ENCODE measurements around the gene SEL1L.
"Not testable (repeated sequence)": the region's sequence is repeated elsewhere in the genome, so short reads cannot be mapped to it uniquely, and the experiment has no call there.

Gene SEL1L

GRCh38 chr14:81473456-81474147 lies 60.1 kb downstream of the SEL1L start:
- DNase-seq, result no peak

DNA sequence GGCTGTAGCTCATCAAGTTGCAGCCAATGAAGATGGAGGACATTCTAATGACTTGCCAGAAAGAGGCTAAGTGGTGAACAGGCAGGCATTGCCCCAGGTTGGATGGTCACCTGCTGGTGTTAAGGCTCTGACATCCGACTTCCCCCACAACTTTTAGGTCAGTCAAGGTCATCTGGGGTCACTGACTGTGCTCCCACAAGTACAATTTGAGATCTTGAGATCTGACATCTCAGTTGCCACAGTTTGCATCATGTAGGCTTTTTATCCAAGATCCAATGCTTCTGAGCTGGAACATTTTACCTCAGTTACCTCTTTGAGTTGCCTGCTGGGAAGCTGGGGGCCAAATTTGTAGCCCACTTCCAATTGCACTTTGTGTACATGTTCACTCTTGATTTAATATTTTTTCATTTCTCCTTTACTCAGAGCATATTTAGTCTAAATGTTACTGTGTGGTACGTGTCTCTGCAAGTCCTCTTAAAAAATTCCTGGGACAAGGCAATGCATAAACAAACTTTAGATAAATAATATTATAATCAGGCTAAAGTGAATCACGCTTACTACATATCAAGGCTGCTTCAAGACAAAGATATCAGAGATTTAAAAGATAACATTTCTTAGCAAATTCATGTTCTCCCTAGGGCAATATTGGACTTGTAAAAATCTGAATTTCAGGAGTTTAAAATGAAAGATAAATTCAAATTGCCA lies 61.4 kb downstream of the SEL1L start:
- no peak for DNase-seq

DNA sequence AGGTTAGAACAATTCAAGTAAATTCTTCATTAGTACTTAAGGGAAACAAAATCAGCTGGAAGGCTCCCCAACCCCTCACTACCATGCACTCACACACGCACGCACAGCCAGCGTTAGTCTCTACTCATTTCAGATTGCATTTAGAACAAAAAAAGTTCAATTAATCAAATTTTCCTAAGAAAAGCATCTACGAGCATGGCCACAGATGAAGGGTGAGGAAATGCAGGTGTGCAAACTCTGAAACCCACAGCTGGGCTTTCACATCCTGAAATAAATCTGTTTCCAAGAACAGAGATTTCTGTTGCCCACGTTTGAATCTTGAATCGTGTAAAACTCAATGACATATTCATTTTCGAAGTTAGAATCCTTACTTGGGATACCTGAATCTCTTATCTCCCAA lies 62.6 kb downstream of the SEL1L start:
- DNase-seq, result no peak

- DNase-seq, result not testable (repeated sequence)
Observed at GRCh38 chr14:81470557-81470826, 63.2 kb downstream of the SEL1L start.

GRCh38 chr14:81466854-81467253 lies 66.8 kb downstream of the SEL1L start:
- no peak for DNase-seq

DNA sequence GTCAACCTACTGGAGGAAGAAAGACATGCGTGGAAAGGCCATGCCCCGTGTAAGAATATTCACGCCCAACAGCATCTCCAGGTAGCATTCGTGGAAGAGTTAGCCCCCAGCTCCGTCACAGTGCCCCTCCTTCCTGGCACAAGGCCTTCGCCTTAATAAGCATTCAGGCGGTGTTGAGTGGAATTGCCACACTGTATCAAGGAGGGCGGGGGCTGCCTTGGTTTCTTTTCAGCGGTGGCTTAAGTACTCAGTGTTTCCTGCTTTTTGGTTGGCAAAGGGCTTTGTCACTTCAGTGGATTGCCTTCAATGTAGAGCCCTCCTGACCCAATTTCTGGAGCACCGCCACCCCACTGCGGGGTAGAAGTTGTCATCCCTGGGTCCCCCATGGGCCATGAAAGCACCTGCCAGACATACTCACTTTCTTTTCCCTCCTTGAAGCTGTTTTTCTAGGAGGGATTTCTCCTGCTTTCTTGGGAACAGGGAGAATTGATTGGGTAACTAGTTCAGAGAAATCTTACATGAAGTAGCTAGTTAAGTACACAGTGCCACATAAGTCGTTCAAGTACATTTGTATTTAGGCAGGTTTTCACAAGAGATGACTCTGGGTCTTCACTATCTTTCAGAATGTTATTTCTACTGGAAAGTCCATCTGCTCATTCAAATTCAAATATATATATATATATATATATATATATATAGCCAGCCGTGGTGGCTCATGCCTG lies 68.0 kb downstream of the SEL1L start:
- no peak for DNase-seq

GRCh38 chr14:81465003-81465392 lies 68.7 kb downstream of the SEL1L start:
- not testable (repeated sequence) for DNase-seq

DNA sequence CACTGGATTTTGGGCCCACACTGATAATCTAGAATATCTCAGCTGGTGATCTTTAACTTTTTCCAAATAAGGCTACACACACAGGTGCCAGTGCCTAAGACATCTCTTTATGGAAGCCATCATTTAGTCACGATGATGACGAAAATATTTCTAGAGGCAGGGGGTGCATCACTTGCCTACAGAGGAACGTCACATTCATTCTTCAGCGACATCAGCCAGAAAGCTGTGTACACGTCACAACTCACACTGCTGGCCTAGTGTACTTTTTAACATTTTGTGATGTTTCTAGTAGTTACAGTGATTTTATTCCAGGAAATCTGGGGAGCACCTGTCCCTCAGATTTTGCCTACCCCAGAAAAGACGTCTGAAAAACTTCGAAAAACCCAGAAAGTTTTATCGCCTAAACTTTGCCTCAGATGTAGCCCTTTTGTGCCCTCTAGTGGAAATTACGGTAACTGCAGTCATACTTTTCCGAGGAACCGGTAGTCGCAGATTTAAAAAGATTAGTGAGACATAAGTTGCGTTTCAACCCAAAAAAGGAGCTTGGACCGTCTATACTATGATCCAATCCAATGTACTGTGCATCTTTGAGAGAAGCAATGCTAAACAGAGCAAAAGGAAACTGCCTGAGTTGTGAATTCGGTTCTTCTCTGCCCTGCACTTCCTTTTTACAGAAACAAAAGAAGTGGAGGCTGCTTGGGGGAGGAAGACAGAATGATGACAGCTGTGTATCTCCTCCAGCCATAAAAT lies 69.2 kb downstream of the SEL1L start:
- peak; percentile 21 to 57 for DNase-seq

DNA sequence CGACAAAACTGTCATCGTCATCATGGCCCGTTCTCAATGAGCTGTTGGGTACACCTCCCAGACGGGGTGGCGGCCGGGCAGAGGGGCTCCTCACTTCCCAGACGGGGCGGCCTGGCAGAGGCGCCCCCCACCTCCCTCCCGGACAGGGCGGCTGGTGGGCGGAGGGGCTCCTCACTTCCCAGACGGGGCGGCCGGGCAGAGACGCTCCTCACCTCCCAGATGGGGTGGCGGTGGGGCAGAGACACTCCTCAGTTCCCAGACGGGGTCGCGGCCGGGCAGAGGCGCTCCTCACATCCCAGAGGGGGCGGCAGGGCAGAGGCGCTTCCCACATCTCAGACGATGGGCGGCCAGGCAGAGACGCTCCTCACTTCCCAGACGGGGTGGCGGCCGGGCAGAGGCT lies 71.3 kb downstream of the SEL1L start:
- not testable (repeated sequence) for DNase-seq

GRCh38 chr14:81459912-81460311 lies 73.7 kb downstream of the SEL1L start:
- no peak for DNase-seq

DNA sequence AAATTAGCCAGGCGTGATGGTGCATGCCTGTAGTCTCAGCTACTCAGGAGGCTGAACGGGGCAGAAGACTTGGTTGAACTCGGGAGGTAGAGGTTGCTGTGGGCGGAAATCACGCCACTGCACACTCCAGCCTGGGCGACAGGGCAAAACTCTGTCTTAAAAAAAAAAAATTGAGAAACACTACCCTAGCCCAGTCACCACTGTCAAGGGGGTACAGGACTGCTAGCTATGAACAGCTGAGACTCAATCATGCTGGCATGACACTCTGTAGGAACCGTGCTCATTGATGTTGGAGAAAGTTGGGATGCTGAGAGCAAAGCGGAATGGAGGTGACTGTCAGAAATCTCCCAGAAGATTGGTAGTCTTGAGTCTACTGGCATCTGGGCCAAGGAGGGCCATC lies 75.3 kb downstream of the SEL1L start:
- no peak for DNase-seq

DNA sequence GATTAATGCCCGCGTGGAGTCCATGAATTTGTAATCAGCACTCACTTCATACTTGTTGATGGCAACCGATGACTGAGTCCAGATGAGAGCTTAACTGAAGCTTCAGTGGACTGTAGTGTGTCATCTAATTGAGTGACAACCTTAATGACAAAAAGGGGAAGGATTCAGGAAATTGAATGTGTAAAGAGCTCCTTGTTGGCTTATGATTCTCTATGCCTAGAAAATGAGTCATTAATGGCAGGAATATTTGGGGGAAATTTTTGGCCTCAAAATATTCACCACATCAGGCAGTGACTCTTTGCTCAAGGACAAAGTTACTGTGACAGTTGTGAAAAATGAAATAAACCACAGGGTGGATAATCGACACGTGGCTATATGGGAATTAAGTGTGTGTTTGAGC lies 78.3 kb downstream of the SEL1L start:
- no peak for DNase-seq

- no peak for DNase-seq
Observed at GRCh38 chr14:81454572-81455218, 79.0 kb downstream of the SEL1L start.

- peak; percentile 37 to 46 for DNase-seq
Observed at GRCh38 chr14:81453166-81453766, 80.4 kb downstream of the SEL1L start.

- no peak for DNase-seq
Observed at GRCh38 chr14:81452341-81453133, 81.1 kb downstream of the SEL1L start.

DNA sequence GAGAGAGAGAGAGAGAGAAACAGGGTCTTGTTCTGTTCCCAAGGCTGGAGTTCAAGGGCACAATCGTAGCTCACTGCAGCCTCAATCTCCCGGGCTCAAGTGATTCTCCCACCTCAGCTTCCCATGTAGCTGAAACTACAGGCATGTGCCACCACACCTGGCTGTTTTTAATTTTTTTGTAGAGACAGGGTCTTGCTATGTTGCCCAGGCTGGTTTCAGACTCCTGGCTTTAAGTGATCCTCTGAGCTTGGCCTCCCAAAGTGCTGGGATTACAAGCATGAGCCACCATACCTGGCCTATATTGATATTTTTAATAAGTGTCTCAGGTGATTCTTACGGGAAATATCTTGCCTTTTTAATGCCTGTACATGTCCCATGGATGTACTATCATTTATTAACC lies 82.7 kb downstream of the SEL1L start:
- no peak for DNase-seq

DNA sequence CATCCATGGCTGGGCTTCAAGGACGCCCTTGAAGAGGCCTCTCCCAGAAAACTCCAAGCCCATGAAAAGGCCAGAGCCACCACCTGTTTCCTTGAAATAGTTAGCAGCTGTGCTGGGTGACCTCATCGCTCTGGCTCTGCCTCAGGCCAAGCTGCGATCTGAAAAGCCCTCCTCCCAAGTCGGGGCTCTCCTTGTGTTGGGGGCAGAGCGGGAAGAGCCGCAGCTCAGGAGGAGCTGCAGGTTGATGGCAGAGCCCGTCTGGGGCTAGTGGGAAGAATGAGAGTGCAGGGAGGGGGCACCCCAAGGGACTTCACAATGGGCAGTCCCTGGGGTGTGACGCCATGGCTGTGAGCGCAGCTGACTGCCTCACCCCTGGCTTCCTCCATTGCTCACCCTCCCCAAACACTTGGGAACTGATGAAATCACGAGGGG lies 83.5 kb downstream of the SEL1L start:
- DNase-seq, result no peak

DNA sequence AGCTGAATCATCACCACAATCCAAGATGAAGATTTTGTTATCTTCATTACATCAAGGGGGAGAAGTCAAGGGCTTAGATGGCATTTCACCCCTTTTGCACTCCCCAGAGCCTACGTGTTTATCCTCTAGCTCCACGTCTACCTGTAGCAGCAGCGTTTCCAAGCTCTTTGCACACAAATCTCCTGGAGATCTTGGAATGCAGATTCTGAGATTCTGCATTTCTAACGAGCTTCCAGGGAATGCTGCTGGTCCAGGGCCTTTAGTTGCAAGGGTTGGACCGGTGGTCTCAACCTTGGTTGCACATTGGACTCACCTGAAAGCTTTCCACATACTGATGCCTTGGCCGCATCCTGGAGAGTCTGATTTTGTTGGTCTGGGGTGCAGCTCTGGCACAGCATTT lies 84.1 kb downstream of the SEL1L start:
- no peak for DNase-seq

GRCh38 chr14:81449114-81449513 lies 84.5 kb downstream of the SEL1L start:
- DNase-seq, result no peak

DNA sequence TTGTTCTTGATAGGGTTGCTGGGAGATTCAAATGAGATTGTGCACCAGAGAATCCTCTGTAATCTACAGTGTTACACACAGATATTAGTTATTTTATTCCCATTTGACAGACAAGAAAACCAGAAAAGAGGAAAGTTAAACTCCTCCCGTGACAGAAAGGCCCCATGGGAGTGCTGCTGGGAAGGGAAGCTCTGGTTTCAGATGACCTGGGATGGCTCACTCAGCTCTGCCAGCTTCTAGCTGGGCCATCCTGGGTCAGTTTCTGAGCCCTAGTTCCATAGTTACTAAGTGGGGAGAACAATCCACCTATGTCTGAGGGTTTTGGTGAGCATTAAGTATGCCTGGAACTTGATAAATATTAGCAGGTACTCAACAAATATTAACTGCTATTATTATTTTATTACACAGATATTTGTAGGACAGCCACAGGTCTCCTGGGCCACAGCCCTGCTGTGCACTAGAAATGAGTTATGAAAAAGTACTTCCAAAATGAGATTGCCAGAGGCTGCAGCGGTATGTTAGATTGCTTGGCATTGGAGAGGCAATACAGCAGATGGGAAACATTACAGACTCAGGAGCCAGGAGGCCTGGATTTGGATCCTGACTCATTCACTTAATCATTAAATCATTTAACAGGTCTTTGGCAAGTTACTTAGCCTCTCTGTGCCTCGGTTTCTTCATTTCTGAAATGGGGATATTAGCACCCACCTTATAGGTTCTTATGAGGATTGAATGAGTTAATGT lies 86.5 kb downstream of the SEL1L start:
- DNase-seq, result no peak

Data from hippocampal formation (tissue), 2 donors.